Esophagus muscularis mucosa (tissue), 4 donors: ENCODE data around the gene UNC5B. TPM values are rescaled to one million over a fixed set of nuclear protein-coding genes. Genes with fewer than 3 reads are reported as not detected.

Source experiments
- DNase-seq: peaks from one replicate; pipeline ENCODE4 v3.0.0-alpha.2; 2017; ENCODE audit errors: extremely low spot score
- H3K27ac ChIP-seq, 4 donors: fragments of 200-600 bp; sonication (generic); replicated peaks in 1 of 4; 1 replicate in 3 of 4; 2 replicates in 1 of 4; pipeline ENCODE4 v1.5.1; 2016 to 2019; ENCODE audit warnings: mild to moderate bottlenecking in 1 of 4
- H3K27me3 ChIP-seq, 4 donors: fragments of 200-600 bp; sonication (generic); one replicate each; pipeline versions ENCODE4 v1.5.1 to v1.6.0; 2016 to 2019
- H3K36me3 ChIP-seq, 4 donors: fragments of 200-600 bp; sonication (generic); one replicate each; pipeline ENCODE4 v1.5.1; 2016 to 2019
- H3K4me1 ChIP-seq, 4 donors: fragments of 200-600 bp; sonication (generic); one replicate each; pipeline ENCODE4 v1.5.1; 2016 to 2019
- H3K4me3 ChIP-seq, 4 donors: fragments of 200-600 bp; sonication (generic); 1 replicate in 2 of 4; 2 replicates in 2 of 4; pipeline ENCODE4 v1.5.1; 2016 to 2019; ENCODE audit warnings: mild to moderate bottlenecking in 4 of 4, moderate library complexity in 1 of 4
- H3K9me3 ChIP-seq, 4 donors: fragments of 200-600 bp; sonication (generic); 1 replicate in 3 of 4; 2 replicates in 1 of 4; pipeline ENCODE4 v1.5.1; 2016 to 2019
- CTCF ChIP-seq, 3 experiments: fragments of 200-600 bp in 2 of 3; fragments of 450-650 bp in 1 of 3; sonication (generic) in 2 of 3; IDR thresholded peaks; one replicate each; pipeline ENCODE4 v1.5.1; 2017 to 2019; ENCODE audit warnings: antibody characterized with exemption in 3 of 3, mild to moderate bottlenecking in 2 of 3, moderate library complexity in 1 of 3
- EP300 ChIP-seq: sonication (generic); formaldehyde crosslinking; IDR thresholded peaks from one replicate; pipeline ENCODE4 v1.6.1; 2017; ENCODE audit warnings: antibody characterized with exemption
- POLR2A ChIP-seq: fragments of 450-650 bp; IDR thresholded peaks from one replicate; pipeline ENCODE4 v1.6.1; 2017; ENCODE audit warnings: antibody characterized with exemption, moderate library complexity, mild to moderate bottlenecking, low read depth
- POLR2AphosphoS5 ChIP-seq, 2 donors: sonication (generic); formaldehyde crosslinking; IDR thresholded peaks; one replicate each; pipeline ENCODE4 v1.6.1; 2017; ENCODE audit warnings: antibody characterized with exemption in 2 of 2
- WGBS: methylation state at CpG from one replicate; pipeline ENCODE4 v1.1.5; 2018; 5-methylcytosine and 5-hydroxymethylcytosine counted together
- intact Hi-C: fragments of 100-400 bp; cut with DNase I; formaldehyde crosslinking; loops from one replicate; pipeline ENCODE4 v1.15.1; 2023
- total RNA-seq, 4 donors: library from RNA; depleted of rRNA; stranded (reverse); fragments of >200 nt; gene quantifications; one replicate each; pipeline versions ENCODE4 v1.1.0 to v1.2.1, GENCODE V29; 2016

The UNC5B gene
- total RNA-seq, 4 donors from 2014 or later = 2.1 to 3.7 (median 2.8) TPM

- 79% methylated on average over 5 of the region's 5 CpGs for WGBS
- no peak overlapping the region for H3K4me3 ChIP-seq
- no peaks in the 10 kb centered on the region for H3K9me3 ChIP-seq
- peaks cover 0 to 33% (median 13%) of the 10 kb centered on the region in 4 donors for H3K36me3 ChIP-seq
- intact Hi-C loops = no loop called here
- TF ChIP-seq POLR2AphosphoS5 (IDR thresholded peaks at IDR 0.05) = no peak
- no peak for TF ChIP-seq CTCF (IDR thresholded peaks at IDR 0.05)
- TF ChIP-seq POLR2A = no peak
- no peak for TF ChIP-seq EP300
- H3K4me1 ChIP-seq = peaks cover 0 to 18% (median 14%) of the 10 kb centered on the region in 4 donors
- no peaks in the 10 kb centered on the region for H3K27me3 ChIP-seq
- no peak for DNase-seq
- H3K27ac ChIP-seq = no peak overlapping the region
Observed at GRCh38 chr10:71343392-71343773, 131.0 kb downstream of the UNC5B start.

- H3K36me3 ChIP-seq = peaks cover 0 to 24% (median 5%) of the 10 kb centered on the region in 4 donors
- 88% methylated on average over 9 of the region's 9 CpGs for WGBS
Observed at GRCh38 chr10:71344154-71344925, 132.0 kb downstream of the UNC5B start.

GRCh38 chr10:71344993-71345480 lies 132.7 kb downstream of the UNC5B start:
- H3K4me3 ChIP-seq = no peak overlapping the region
- TF ChIP-seq POLR2AphosphoS5 (IDR thresholded peaks at IDR 0.05) = no peak
- no peak for TF ChIP-seq CTCF (IDR thresholded peaks at IDR 0.05)
- intact Hi-C loops = no loop called here
- peaks cover 0 to 18% (median 14%) of the 10 kb centered on the region in 4 donors for H3K4me1 ChIP-seq
- no peak overlapping the region for H3K27ac ChIP-seq
- DNase-seq = no peak
- 91% methylated on average over 3 of the region's 3 CpGs for WGBS
- H3K9me3 ChIP-seq = no peaks in the 10 kb centered on the region
- no peaks in the 10 kb centered on the region for H3K27me3 ChIP-seq
- H3K36me3 ChIP-seq = peaks cover 0 to 17% (median 2%) of the 10 kb centered on the region in 4 donors

More at GRCh38 chr10:71344154-71344925, 132.0 kb downstream of the UNC5B start:
- peaks cover 0 to 18% (median 14%) of the 10 kb centered on the region in 4 donors for H3K4me1 ChIP-seq
- DNase-seq = no peak
- H3K9me3 ChIP-seq = no peaks in the 10 kb centered on the region
- no peaks in the 10 kb centered on the region for H3K27me3 ChIP-seq
- H3K4me3 ChIP-seq = no peak overlapping the region
- TF ChIP-seq POLR2A (no peak), CTCF (IDR thresholded peaks at IDR 0.05) (no peak), EP300 (no peak), POLR2AphosphoS5 (IDR thresholded peaks at IDR 0.05) (no peak)
- intact Hi-C loops = no loop called here
- no peak overlapping the region for H3K27ac ChIP-seq

DNA sequence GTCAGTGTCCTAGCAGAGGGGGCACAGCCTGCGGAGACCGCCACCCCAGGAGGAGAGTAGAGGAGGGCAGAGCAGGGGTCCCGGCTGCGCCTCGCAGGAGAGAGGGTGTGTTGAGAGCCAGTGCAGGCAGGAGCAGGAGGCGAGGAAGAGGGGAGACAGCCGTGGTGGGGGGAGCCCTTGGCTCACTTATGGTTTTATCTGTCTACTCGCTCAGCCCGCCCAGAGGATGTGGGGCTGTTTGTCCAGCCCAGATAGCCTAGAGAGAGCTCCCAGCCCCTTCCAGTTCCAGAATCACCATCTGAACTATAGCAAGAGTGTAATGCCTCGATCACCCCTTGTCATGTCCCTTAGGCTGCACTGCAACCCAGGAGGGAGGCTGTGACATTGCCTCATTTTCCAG lies 133.3 kb downstream of the UNC5B start:
- Histone ChIP-seq H3K9me3 (no peaks in the 10 kb centered on the region), H3K4me1 (peaks cover 0 to 18% (median 14%) of the 10 kb centered on the region in 4 donors), H3K36me3 (peaks cover 0 to 11% (median 0%) of the 10 kb centered on the region in 4 donors), H3K27me3 (no peaks in the 10 kb centered on the region), H3K4me3 (no peak overlapping the region), H3K27ac (no peak overlapping the region)
- no peak for DNase-seq
- TF ChIP-seq POLR2AphosphoS5 (IDR thresholded peaks at IDR 0.05) = no peak
- no peak for TF ChIP-seq EP300
- no peak for TF ChIP-seq POLR2A
- no peak for TF ChIP-seq CTCF (IDR thresholded peaks at IDR 0.05)
- intact Hi-C loops = no loop called here
- 86% methylated on average over 10 of the region's 10 CpGs for WGBS
